GM19397 (cell line): ENCODE measurements around the gene DHDH.
"Not testable (repeated sequence)": the region's sequence is repeated elsewhere in the genome, so short reads cannot be mapped to it uniquely, and the experiment has no call there.

Source experiments
- ATAC-seq: cut with Tn5 transposase; IDR thresholded peaks from one replicate; pipeline ENCODE4 v1.9.1; 2021; ENCODE audit warnings: mild to moderate bottlenecking, moderate library complexity; ENCODE audit not compliant: unreplicated experiment

The DHDH gene

GRCh38 chr19:48915757-48916156 is 17.7 kb upstream of the DHDH start:
- ATAC-seq = no peak

GRCh38 chr19:48918071-48918470 is 15.4 kb upstream of the DHDH start:
- ATAC-seq = no peak

GRCh38 chr19:48918801-48919247 is 14.7 kb upstream of the DHDH start:
- ATAC-seq = no peak

GRCh38 chr19:48919271-48919670 is 14.2 kb upstream of the DHDH start:
- ATAC-seq = not testable (repeated sequence)

- no peak for ATAC-seq
Observed at GRCh38 chr19:48920949-48921348, 12.6 kb upstream of the DHDH start.

GRCh38 chr19:48921721-48922500 is 11.6 kb upstream of the DHDH start:
- no peak for ATAC-seq

DNA sequence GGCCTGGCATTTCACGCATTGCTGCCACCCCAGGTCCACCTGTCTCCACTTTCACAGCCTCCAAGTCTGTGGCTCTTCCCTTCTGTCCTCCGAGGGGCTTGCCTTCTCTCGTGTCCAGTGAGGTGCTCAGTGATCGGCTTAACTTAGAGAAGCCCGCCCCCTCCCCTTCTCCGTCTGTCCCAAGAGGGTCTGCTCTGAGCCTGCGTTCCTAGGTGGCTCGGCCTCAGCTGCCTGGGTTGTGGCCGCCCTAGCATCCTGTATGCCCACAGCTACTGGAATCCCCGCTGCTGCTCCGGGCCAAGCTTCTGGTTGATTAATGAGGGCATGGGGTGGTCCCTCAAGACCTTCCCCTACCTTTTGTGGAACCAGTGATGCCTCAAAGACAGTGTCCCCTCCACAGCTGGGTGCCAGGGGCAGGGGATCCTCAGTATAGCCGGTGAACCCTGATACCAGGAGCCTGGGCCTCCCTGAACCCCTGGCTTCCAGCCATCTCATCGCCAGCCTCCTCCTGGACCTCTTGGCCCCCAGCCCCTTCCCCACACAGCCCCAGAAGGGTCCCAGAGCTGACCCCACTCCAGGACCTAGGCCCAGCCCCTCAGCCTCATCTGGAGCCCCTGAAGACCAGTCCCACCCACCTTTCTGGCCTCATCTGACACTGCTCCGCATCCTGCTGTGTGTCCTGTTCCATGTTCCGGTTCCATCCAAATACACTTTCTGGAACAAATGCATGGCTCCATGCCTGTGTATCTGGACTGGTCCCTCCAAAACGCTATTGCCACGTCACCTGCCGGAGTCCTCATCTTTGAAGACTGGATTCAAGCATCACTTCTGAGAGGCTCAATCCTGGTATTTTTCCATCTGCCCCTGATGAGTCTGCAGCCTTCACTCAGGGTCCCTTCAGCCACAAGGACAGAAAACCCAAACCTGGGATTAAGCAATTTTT is 10.7 kb upstream of the DHDH start:
- no peak for ATAC-seq

DNA sequence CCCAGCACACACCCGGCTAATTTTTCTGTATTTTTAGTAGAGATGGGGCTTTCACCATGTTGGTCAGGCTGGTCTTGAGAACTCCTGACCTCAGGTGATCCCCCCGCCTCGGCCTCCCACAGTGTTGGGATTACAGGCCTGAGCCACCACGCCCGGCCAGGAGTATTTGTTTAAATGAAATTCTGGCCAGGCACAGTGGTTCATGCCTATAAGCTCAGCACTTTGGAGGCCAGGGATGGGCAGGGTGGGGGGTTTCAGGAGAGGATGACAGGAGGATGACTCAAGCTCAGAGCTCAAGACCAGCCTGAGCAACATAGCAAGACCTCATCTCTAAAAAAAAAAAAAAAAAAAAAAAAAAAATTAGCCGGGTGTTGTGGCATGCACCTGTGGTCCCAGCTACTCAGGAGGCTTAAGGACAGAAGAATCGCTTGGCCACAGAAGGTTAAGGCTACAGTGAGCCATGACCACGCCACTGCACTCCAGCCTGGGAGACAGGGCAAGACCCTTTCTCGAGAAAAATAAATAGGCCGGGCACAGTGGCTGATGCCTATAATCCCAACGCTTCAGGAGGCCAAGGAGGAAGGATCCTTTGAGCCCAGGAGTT is 8.2 kb upstream of the DHDH start:
- ATAC-seq = no peak

DNA sequence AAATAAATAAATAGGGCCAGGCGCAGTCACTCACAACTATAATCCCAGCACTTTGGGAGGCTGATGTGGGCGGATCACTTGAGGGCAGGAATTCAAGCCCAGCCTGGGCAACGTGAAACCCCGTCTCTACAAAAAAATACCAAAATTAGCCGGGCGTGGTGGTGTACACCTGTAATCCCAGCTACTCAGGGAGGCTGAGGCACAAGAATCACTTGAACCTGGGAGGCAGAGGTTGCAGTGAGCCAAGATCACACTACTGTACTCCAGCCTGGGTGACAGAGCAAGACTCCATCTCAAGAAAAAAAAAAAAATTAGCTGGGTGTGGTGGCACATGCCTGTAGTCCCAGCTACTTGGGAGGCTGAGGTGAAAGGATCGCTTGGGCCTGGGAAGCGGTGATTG is 7.6 kb upstream of the DHDH start:
- ATAC-seq = not testable (repeated sequence)

DNA sequence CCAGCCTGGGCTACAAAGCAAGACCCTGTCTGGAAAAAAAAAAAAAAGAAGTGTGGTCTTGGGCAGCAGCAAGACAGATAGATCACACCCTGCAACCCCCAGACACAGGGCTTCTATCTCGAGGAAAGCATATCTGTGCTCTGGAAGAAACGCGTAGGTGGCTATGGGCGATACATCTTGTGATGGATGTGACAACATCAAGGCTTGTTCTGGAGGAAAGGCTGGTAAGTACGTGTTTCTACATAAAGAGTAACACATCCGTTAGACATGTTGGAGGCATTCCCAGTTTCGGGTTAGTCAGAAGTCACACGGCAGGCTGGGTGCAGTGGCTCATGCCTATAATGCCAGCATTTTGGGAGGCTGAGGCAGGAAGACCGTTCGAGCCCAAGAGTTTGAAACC is 6.6 kb upstream of the DHDH start:
- no peak for ATAC-seq

DNA sequence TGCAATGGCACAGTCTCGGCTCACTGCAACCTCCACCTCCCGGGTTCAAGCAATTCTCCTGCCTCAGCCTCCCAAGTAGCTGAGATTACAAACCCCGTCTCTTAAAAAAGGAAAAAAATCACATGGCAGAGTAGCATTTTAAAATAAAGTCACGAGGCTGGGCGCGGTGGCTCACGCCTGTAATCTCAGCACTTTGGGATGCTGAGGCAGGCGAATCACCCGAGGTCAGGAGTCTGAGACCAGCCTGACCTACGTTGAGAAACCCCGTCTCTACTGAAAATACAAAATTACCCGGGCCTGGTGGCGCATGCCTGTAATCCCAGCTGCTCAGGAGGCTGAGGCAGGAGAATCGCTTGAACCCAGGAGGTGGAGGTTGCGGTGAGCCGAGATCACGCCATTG is 5.8 kb upstream of the DHDH start:
- not testable (repeated sequence) for ATAC-seq

DNA sequence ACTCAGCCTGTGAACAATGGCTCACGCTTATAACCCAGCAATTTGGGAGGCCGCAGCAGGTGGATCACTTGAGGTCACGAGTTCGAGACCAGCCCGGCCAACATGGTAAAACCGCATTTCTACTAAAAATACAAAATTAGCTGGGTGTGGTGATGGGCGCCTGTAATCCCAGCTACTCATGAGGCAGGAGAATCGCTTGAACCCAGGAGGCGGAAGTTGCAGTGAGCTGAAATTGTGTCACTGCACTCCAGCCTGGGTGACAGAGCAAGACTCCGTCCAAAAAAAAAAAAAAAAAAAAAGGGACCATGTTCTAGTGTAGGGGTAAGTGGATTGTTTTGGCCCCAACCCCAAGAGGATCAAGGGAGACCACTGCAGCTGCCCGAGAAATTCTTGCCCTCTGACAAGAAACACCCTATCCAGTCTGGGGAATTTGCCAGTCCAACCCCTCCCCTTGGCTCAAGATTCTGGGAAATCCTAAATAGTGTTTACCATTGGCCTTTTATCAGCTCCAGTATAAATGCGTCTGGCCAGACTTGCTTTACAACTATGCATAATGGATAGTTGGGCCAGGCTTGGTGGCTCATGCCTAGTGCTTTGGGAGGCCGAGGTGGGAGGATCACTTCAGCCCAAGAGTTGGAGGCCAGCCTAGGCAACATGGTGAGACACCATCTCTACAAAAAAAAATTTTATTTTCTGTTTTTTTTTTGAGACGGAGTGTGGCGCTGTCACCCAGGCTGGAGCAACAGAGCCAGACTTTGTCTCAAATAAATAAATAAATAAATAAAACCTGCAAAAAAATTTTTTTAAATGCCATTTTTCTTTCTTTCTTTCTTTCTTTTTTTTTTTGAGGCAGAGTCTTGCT is 5.1 kb upstream of the DHDH start:
- ATAC-seq = no peak

- no peak for ATAC-seq
Observed at GRCh38 chr19:48934837-48935236, 1.3 kb downstream of the DHDH start.

- no peak for ATAC-seq
Observed at GRCh38 chr19:48935864-48936263, 2.4 kb downstream of the DHDH start.

DNA sequence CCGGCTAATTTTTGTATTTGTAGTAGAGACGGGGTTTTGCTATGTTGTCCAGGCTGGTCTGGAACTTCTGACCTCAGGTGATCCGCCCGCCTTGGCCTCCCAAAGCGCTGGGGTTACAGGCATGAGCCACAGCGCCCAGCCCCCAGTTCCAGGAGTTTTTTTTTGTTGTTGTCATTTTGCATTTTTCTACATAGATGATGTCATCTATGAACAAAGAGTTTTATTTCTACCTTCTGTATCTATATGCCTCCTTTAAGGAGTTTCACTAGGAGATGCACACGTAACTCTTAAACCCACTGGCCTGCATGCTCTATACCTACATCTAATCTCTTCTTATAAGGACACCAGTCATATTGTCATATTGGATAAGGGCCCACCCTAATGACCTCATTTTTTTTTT is 4.8 kb downstream of the DHDH start:
- ATAC-seq = no peak

DNA sequence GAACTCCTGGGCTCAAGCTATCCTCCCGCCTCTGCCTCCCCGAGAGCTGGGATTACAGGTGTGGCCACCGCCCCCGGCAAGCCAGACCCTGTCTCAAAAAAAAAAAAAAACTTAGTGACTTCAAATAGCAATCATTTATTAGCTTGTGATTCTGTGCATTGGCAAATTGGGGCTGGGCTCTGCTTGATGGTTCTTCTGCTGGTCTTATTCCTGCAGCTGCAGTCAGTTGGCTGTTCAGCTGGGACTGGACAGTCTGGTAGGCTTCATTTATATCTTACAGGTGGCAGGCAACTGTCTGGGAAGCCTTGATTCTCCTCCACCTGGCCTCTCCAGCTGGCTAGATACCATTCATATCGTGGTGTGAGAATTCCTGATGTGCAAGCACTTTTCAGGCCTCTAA is 7.4 kb downstream of the DHDH start:
- ATAC-seq = no peak

DNA sequence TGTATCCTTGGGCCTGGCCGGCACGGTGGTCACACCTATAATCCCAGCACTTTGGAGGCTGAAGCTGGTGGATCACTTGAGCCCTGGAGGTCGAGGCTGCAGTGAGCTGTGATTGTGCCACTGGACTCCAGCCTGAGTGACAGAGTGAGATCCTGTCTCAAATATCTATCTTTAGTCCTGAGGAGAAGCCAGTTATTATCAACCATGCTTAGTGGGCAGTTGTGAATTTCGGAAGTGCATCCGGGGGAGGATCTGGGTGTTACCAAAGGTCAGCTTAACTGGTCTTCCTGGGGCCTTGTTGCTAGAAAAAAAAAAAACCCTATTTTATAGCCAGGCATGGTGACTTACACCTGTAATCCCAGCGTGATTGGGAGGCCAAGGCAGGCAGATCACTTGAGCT is 9.6 kb downstream of the DHDH start:
- ATAC-seq = no peak

- ATAC-seq = no peak
Observed at GRCh38 chr19:48945415-48945814, 11.9 kb downstream of the DHDH start.

GRCh38 chr19:48945817-48946216 is 12.3 kb downstream of the DHDH start:
- ATAC-seq = no peak

DNA sequence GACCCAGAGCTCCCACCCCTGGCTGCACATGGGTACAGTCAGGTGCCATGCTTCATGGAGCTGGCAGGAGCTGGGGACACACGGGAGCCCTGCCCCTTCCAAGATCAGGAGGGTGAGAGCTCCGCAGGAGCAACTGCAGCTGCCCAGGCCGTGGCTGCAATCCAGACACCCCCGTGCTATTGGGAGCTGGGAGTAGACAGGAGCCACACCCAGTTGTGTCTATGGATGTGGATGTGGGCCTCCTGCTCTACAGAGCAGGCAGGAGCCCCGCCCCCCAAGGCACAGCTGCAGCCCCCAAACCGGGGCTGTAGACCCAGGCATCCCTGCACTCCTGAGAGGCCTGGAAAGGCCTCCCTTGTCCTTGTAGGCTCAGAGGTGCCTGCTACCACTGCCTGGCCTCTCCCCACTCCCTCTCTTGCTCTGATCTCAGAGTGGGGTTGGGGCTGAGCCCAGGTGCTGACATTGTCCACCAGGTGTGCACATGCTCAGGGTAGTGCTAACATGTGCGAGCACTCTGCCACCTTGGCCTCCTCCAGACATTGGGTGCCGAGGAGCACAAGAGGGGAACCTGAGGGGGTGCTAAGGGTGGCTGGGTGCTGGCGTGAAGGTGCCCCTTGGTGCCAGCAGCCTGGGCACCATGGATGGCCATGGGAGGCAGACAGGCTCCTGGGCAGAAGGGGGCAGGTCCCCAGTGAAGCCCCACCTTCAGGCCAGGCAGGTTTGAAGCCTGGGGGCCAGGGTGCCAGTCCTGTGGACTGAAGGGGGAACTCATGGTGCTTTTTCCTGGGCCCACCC is 13.2 kb downstream of the DHDH start:
- ATAC-seq = no peak
